ENCODE results near the gene SLC16A3. TPM values are rescaled to one million over a fixed set of nuclear protein-coding genes. Genes with fewer than 3 reads are reported as not detected.

Gene SLC16A3
- total and polyA plus RNA-seq, 9 of the 15 experiments (the other 6 are each of a cell fraction or from before 2014, with no cell fraction given): 0.11 to 5.4 (median 1.2) TPM; not detected in 2

DNA sequence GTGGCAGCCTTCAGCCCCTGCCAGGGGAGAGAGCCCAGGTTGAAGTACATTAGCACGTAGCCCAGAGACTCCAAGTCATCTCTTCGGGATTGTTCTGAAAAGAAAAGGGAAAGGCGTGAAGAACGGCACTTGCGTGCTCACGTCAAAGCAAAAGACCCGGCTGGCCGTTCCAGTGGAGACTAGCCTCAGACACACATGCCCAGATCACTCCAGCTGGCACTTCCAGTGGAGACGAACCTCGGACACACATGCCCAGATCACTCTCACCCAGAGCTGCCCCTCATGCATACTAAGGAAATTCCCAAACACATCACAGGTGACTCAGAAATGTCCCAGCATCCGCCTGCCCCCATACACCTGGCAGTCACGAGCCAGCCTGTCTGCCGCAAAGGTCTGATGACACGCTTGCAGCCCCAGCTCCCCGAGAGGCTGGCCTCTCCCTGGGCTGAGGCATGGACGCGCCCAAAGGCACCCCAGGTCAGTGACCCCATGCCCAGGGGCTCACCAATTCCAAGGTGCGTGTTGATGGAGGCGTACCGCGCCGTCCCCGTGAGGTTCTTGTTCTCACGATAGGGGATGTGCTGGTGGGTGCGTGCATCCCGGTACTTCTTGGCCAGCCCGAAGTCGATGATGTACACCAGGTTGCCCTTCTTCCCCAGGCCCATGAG is 23.8 kb downstream of the SLC16A3 start:
- Histone ChIP-seq H3K27me3 (ENCODE audit: control insufficient read depth in 2 of 2, insufficient read depth in 2 of 2, low read length in 2 of 2) (no peaks in the 10 kb centered on the region), H2AFZ (ENCODE audit: low read depth, low read length) (no peak overlapping the region), H3K9ac (ENCODE audit: insufficient read depth in 1 of 2, low read depth in 2 of 2, low read length in 2 of 2) (no peak overlapping the region; a peak in 1 of 4 replicates), H3K4me2 (ENCODE audit: insufficient read depth, low read length) (no peak overlapping the region), H3K36me3 (ENCODE audit: control insufficient read depth, insufficient read depth, low read length) (peaks cover 89% of the 10 kb centered on the region), H4K20me1 (replicated peaks; ENCODE audit: control insufficient read depth, insufficient read depth, low read length) (no peaks in the 10 kb centered on the region), H3K4me3 (no peak overlapping the region), H3K4me1 (replicated peaks in 1 of 2; ENCODE audit: control insufficient read depth in 2 of 2, insufficient read depth in 2 of 2, low read length in 2 of 2) (peaks cover 0 to 9% of the 10 kb centered on the region in 2 experiments; a peak in 1 of 5 replicates), H3K9me3 (replicated peaks; ENCODE audit: control insufficient read depth, insufficient read depth, low read depth, low read length) (no peaks in the 10 kb centered on the region), H3K9me1 (ENCODE audit: control insufficient read depth, insufficient read depth, low read length) (no peaks in the 10 kb centered on the region), H3K79me2 (ENCODE audit: control insufficient read depth, insufficient read depth, low read length) (peaks cover 52% of the 10 kb centered on the region), H3K27ac (ENCODE audit: extremely low read depth, low read depth, low read length) (no peak overlapping the region)
- TF ChIP-seq, protein P1, sequence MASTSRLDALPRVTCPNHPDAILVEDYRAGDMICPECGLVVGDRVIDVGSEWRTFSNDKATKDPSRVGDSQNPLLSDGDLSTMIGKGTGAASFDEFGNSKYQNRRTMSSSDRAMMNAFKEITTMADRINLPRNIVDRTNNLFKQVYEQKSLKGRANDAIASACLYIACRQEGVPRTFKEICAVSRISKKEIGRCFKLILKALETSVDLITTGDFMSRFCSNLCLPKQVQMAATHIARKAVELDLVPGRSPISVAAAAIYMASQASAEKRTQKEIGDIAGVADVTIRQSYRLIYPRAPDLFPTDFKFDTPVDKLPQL (IDR thresholded peaks at IDR 0.05; ENCODE audit: extremely low read depth, insufficient read length): no peak
- TF ChIP-seq MAZ (CRISPR knock-in tag; conservative IDR thresholded peaks at IDR 0.05 in 1 of 2, IDR thresholded peaks at IDR 0.05 in 1 of 2): no peak
- 0 out of 2 replicates have a peak, but pooled peaks have one; percentile 15 for TF ChIP-seq SP1 (CRISPR knock-in tag; IDR thresholded peaks at IDR 0.05)
- no peak for TF ChIP-seq ZNF41 (CRISPR knock-in tag; conservative IDR thresholded peaks at IDR 0.05)
- peak; percentile 53 for TF ChIP-seq RBM22 (IDR thresholded peaks at IDR 0.05; ENCODE audit: low read depth, low read length, poor library complexity, severe bottlenecking)
- TF ChIP-seq MCM5 (IDR thresholded peaks at IDR 0.05; ENCODE audit: low read depth): no peak
- 0 out of 2 replicates have a peak, but pooled peaks have one; percentile 38 for TF ChIP-seq ZC3H4 (CRISPR knock-in tag; IDR thresholded peaks at IDR 0.05; ENCODE audit: borderline replicate concordance)
- TF ChIP-seq SREBF1 (IDR thresholded peaks at IDR 0.05; ENCODE audit: borderline replicate concordance, low read depth, low read length): no peak
- peak; percentile 63 for TF ChIP-seq POLR2G (IDR thresholded peaks at IDR 0.05; ENCODE audit: low read depth, low read length)
- no peak for DNase-seq (ENCODE audit: extremely low read depth in 1 of 4, low spot score in 3 of 4)
- no peak for ATAC-seq
- no peak for FAIRE-seq
- WGBS (ENCODE audit: insufficient coverage, low coverage, missing lambda C conversion rate): 97% methylated on average over 25 of the region's 28 CpGs
- BruUV-seq (replicated peaks): no TSS peak
- in situ Hi-C loops (cut with MboI) (no loop called here), intact Hi-C loops (cut with micrococcal nuclease) (no loop called here)
- POLR2A ChIA-PET: interaction anchor here (1.1 to 1.2 kb wide), 2 partner anchors 11 to 17 kb away, joined by 3 to 4 read pairs; no protein-coding TSS in a partner anchor
- CTCF ChIA-PET (ENCODE audit: low intra/inter-chr PET ratio): no interaction called here
